T-helper 1 cell treated with Interleukin-12 subunit alpha and Interleukin-12 subunit beta and Interleukin-4 antibody, amounts not matched to agents 30 μg/mL and 1 μg/mL, for 36 hours (primary cell): ENCODE data around the gene TTC39C.
"Not testable (repeated sequence)": the region's sequence is repeated elsewhere in the genome, so short reads cannot be mapped to it uniquely, and the experiment has no call there.

Source experiments
- H3K27ac Mint-ChIP-seq: one replicate; pipeline ENCODE4 v1.8.0; 2021; ENCODE audit warnings: mild to moderate bottlenecking, mixed read lengths
- H3K27me3 Mint-ChIP-seq: one replicate; pipeline ENCODE4 v1.8.0; 2021; ENCODE audit warnings: low read depth, mixed read lengths
- H3K36me3 Mint-ChIP-seq: one replicate; pipeline ENCODE4 v1.8.0; 2021; ENCODE audit warnings: low read depth, mixed read lengths
- H3K4me1 Mint-ChIP-seq: one replicate; pipeline ENCODE4 v1.8.0; 2021; ENCODE audit warnings: low read depth, mixed read lengths
- H3K4me3 Mint-ChIP-seq: one replicate; pipeline ENCODE4 v1.8.0; 2021; ENCODE audit warnings: mild to moderate bottlenecking, moderate library complexity, mixed read lengths
- H3K9me3 Mint-ChIP-seq: one replicate; pipeline ENCODE4 v1.8.0; 2021; ENCODE audit warnings: mixed read lengths

Gene TTC39C

GRCh38 chr18:24021505-24021904, 7.0 kb downstream of the TTC39C start:
- Mint-ChIP-seq H3K4me3 (peak overlapping the region; percentile 44), H3K27ac (peak overlapping the region; percentile 71), H3K9me3 (no peaks in the 10 kb centered on the region), H3K36me3 (peaks cover 45% of the 10 kb centered on the region), H3K27me3 (no peaks in the 10 kb centered on the region), H3K4me1 (peaks cover 87% of the 10 kb centered on the region)

DNA sequence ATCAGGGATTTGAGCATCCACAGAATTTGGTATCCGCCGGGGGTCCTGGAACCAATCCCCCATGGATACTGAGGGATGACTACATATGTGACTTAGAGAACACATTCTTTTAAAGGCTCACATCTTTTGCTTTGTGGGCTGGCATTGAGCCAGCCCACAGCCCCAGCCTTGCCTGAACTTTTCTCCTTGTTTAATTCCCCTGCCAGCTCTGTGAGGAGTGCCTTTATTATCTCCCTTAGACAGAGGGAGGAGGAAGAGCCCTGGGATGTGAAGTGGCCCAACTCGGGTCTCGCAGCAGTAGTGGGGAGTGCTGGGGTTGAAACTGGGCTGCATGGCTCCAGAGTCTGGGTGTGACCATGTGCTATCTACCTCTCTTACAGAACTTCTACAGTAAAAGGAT, 7.6 kb downstream of the TTC39C start:
- Mint-ChIP-seq H3K27ac (no peak overlapping the region), H3K4me1 (peaks cover 84% of the 10 kb centered on the region), H3K36me3 (peaks cover 42% of the 10 kb centered on the region), H3K4me3 (peak overlapping the region; percentile 9), H3K27me3 (no peaks in the 10 kb centered on the region), H3K9me3 (no peaks in the 10 kb centered on the region)

- no peaks in the 10 kb centered on the region for H3K27me3 Mint-ChIP-seq
- no peak overlapping the region for H3K4me3 Mint-ChIP-seq
- peaks cover 85% of the 10 kb centered on the region for H3K4me1 Mint-ChIP-seq
- H3K36me3 Mint-ChIP-seq: peaks cover 44% of the 10 kb centered on the region
- no peak overlapping the region for H3K27ac Mint-ChIP-seq
- no peaks in the 10 kb centered on the region for H3K9me3 Mint-ChIP-seq
Measured at GRCh38 chr18:24023185-24023814, 8.7 kb downstream of the TTC39C start.

DNA sequence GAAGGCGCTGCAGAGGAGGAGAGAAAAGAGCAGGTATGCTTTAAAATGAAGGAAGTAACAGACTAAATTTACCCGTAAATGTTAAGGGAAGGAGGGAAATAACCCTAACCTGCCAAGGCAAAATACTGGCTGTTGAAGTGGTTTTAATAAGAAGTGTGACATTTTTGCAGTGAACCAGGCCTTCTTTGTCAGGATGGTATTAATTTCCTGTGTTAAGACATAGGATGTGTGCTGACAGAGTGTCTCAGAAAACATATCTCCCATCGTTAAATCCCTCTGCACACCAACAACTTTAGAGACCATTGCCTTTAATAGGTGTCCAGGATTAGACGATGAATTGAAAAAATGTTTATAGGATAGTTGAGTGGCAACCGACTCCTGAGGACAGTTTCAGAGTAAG, 9.9 kb downstream of the TTC39C start:
- H3K27me3 Mint-ChIP-seq: no peaks in the 10 kb centered on the region
- peak overlapping the region; percentile 26 for H3K4me3 Mint-ChIP-seq
- peaks cover 76% of the 10 kb centered on the region for H3K4me1 Mint-ChIP-seq
- H3K36me3 Mint-ChIP-seq: peaks cover 41% of the 10 kb centered on the region
- no peak overlapping the region for H3K27ac Mint-ChIP-seq
- H3K9me3 Mint-ChIP-seq: no peaks in the 10 kb centered on the region

DNA sequence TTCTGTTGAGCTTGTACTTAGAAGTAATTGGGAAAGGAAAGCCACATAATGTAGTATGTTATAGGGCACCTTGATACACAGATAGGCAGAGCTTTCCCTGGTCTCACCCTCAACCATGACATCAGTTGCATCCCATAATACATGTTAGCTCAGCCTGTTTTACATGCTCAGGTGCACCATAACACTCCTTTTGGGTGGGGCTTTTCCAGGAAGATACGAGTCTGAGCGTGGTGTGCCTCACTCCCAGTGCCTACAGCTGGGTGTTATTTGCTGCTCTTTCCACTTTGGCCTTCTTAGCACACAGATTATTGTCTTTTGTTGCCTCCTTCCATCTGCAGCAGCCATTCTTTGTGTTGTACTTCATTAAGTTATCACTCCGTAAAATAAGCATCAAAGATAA, 11.9 kb downstream of the TTC39C start:
- H3K27ac Mint-ChIP-seq: no peak overlapping the region
- H3K36me3 Mint-ChIP-seq: peaks cover 34% of the 10 kb centered on the region
- H3K4me3 Mint-ChIP-seq: peak overlapping the region; percentile 0
- no peaks in the 10 kb centered on the region for H3K27me3 Mint-ChIP-seq
- no peaks in the 10 kb centered on the region for H3K9me3 Mint-ChIP-seq
- peaks cover 69% of the 10 kb centered on the region for H3K4me1 Mint-ChIP-seq

DNA sequence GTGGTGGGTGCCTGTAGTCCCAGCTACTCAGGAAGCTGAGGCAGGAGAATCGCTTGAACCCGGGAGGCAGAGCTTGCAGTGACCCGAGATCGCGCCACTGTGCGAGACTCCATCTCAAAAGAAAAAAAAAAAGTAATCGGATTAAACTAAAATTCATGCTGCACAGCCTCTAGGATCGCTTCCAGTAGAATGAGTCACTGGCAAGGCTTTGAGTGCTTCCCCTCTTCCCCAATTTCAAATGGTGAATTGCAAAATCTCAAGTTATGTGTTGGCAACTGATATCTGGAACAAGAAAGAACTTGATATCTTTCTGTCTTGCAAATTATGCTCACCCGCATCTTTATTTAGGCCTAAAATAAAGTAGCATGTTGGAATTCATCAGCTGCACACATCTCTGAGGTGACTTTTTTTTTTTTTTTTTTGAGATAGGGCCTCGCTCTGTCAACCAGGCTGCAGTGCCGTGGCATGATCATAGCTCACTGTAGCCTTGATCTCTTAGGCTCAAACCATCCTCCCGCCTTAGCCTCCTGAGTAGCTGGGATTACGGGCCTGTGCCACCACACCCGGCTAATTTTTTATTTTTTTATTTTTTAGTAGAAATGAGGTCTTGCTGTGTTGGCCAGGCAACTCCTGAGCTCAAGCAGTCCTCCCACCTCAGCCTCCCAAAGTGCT, 12.7 kb downstream of the TTC39C start:
- Mint-ChIP-seq H3K4me3 (no peak overlapping the region), H3K4me1 (peaks cover 64% of the 10 kb centered on the region), H3K27ac (no peak overlapping the region), H3K27me3 (no peaks in the 10 kb centered on the region), H3K36me3 (peaks cover 32% of the 10 kb centered on the region), H3K9me3 (no peaks in the 10 kb centered on the region)

- H3K27me3 Mint-ChIP-seq, H3K4me3 Mint-ChIP-seq, H3K27ac Mint-ChIP-seq, H3K9me3 Mint-ChIP-seq: not testable (repeated sequence)
- Mint-ChIP-seq H3K4me1 (peaks cover 61% of the 10 kb centered on the region), H3K36me3 (peaks cover 34% of the 10 kb centered on the region)
Measured at GRCh38 chr18:24028946-24029345, 14.4 kb downstream of the TTC39C start.

GRCh38 chr18:24031318-24031717, 16.8 kb downstream of the TTC39C start:
- H3K4me1 Mint-ChIP-seq: peaks cover 42% of the 10 kb centered on the region
- peak overlapping the region; percentile 2 for H3K27ac Mint-ChIP-seq
- no peak overlapping the region for H3K4me3 Mint-ChIP-seq
- H3K9me3 Mint-ChIP-seq: no peaks in the 10 kb centered on the region
- peaks cover 30% of the 10 kb centered on the region for H3K36me3 Mint-ChIP-seq
- H3K27me3 Mint-ChIP-seq: no peaks in the 10 kb centered on the region

GRCh38 chr18:24031916-24032315, 17.4 kb downstream of the TTC39C start:
- peaks cover 37% of the 10 kb centered on the region for H3K4me1 Mint-ChIP-seq
- H3K27ac Mint-ChIP-seq: no peak overlapping the region
- H3K4me3 Mint-ChIP-seq: no peak overlapping the region
- H3K27me3 Mint-ChIP-seq: no peaks in the 10 kb centered on the region
- H3K36me3 Mint-ChIP-seq: peaks cover 25% of the 10 kb centered on the region
- no peaks in the 10 kb centered on the region for H3K9me3 Mint-ChIP-seq

- Mint-ChIP-seq H3K4me3 (no peak overlapping the region), H3K36me3 (peaks cover 21% of the 10 kb centered on the region), H3K27ac (no peak overlapping the region), H3K4me1 (peaks cover 35% of the 10 kb centered on the region), H3K27me3 (no peaks in the 10 kb centered on the region), H3K9me3 (no peaks in the 10 kb centered on the region)
Measured at GRCh38 chr18:24033641-24034412, 19.3 kb downstream of the TTC39C start.

- Mint-ChIP-seq H3K27ac (no peak overlapping the region), H3K9me3 (no peaks in the 10 kb centered on the region), H3K27me3 (no peaks in the 10 kb centered on the region), H3K4me1 (peaks cover 34% of the 10 kb centered on the region), H3K4me3 (no peak overlapping the region), H3K36me3 (peaks cover 24% of the 10 kb centered on the region)
Measured at GRCh38 chr18:24035316-24035715, 20.8 kb downstream of the TTC39C start.

- Mint-ChIP-seq H3K4me1 (peaks cover 28% of the 10 kb centered on the region), H3K27ac (no peak overlapping the region), H3K9me3 (no peaks in the 10 kb centered on the region), H3K36me3 (peaks cover 17% of the 10 kb centered on the region), H3K27me3 (no peaks in the 10 kb centered on the region), H3K4me3 (no peak overlapping the region)
Measured at GRCh38 chr18:24039671-24040070, 25.1 kb downstream of the TTC39C start.

DNA sequence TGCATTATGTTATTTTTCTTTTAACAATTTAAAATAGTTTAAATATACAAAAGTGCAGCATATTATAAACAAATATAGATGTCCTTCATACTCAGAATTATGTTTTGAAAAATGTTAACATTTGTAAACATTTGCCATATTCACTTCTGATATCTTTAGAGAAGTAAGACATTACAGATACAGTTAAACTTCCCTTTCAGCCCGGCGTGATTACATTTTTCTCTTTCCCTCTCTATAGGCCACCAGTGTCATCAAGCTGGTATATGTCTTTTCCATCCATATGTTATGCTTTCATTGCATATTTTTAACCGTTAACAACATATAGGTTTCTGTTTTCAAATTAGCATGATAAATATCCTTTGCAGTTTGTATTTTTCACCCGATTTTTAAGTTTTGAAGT, 27.1 kb downstream of the TTC39C start:
- no peak overlapping the region for H3K4me3 Mint-ChIP-seq
- peaks cover 10% of the 10 kb centered on the region for H3K36me3 Mint-ChIP-seq
- no peaks in the 10 kb centered on the region for H3K9me3 Mint-ChIP-seq
- peaks cover 28% of the 10 kb centered on the region for H3K4me1 Mint-ChIP-seq
- H3K27ac Mint-ChIP-seq: no peak overlapping the region
- no peaks in the 10 kb centered on the region for H3K27me3 Mint-ChIP-seq

DNA sequence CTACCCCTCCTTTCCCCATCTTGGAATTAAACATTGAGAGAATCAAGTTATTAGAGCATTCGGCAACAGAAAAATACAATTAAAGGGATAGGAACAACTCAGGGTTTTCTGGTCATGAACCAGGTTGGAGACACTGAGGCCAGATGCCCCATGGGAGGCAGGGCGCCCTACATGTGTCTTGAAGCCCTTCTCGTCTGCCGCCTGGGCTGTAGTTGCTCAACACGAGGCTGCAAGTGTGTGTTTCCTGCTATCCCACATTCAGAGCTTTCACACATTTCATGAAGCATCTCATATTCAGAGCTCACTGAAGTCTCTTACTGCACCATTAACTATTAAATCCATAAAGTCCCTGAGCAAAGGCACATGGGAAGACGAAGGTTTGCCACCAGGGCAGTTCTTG, 28.8 kb downstream of the TTC39C start:
- Mint-ChIP-seq H3K27me3 (no peaks in the 10 kb centered on the region), H3K36me3 (peaks cover 10% of the 10 kb centered on the region), H3K9me3 (no peaks in the 10 kb centered on the region), H3K4me1 (peaks cover 22% of the 10 kb centered on the region), H3K27ac (no peak overlapping the region), H3K4me3 (no peak overlapping the region)

DNA sequence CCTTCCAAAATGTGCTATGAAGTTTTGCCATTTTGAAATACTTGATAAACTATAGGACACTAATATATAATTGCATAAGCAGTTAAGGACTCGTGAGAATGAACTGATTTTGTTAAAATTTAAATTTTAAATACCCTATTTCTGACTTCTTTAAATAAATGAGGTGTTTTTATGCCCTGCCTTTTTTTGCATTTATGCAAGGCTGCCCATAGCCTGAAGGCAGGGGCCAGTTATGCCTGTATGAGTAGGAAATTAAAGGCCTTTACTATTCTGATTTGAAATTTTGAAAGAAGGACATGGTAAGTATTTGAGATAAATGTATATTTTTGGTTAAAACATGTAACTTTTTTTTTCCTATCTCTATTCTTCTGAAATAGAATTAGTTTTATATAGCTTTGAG, 33.7 kb downstream of the TTC39C start:
- Mint-ChIP-seq H3K36me3 (peaks cover 9% of the 10 kb centered on the region), H3K4me1 (peaks cover 30% of the 10 kb centered on the region), H3K27ac (no peak overlapping the region), H3K9me3 (no peaks in the 10 kb centered on the region), H3K4me3 (no peak overlapping the region), H3K27me3 (no peaks in the 10 kb centered on the region)
